Measurements from ENCODE around the gene SCNN1G.

GRCh38 chr16:23227529-23227928 is 45.0 kb downstream of the SCNN1G start:
- TF ChIP-seq CTCF (IDR thresholded peaks at IDR 0.05; ENCODE audit: insufficient read depth, low read length, poor library complexity, severe bottlenecking) (no peak), EZH2phosphoT487 (conservative IDR thresholded peaks at IDR 0.05; ENCODE audit: low read length) (no peak)

All from SU-DHL-6 (cell line).